Hepatocyte (in vitro differentiated cells): ENCODE measurements around the gene CHCT1. TPM values are rescaled to one million over a fixed set of nuclear protein-coding genes. Genes with fewer than 3 reads are reported as not detected.
"Not testable (repeated sequence)": the region's sequence is repeated elsewhere in the genome, so short reads cannot be mapped to it uniquely, and the experiment has no call there.

Experiments
- DNase-seq: peaks from one replicate; pipeline ENCODE4 v3.0.0-alpha.2; 2016; ENCODE audit warnings: low spot score
- H2AFZ ChIP-seq: fragments of 200-600 bp; sonication (generic); 2 replicates; pipeline ENCODE4 v1.6.0; 2016; ENCODE audit warnings: antibody characterized with exemption, mild to moderate bottlenecking
- H3K27ac ChIP-seq: fragments of 200-600 bp; sonication (generic); 2 replicates; pipeline ENCODE4 v1.5.1; 2016; ENCODE audit warnings: mild to moderate bottlenecking
- H3K27me3 ChIP-seq: fragments of 200-600 bp; sonication (generic); 2 replicates; pipeline ENCODE4 v1.6.1; 2016
- H3K36me3 ChIP-seq: fragments of 200-600 bp; sonication (generic); replicated peaks from 2 replicates; pipeline ENCODE4 v1.5.1; 2016; ENCODE audit warnings: low read depth; ENCODE audit not compliant: insufficient read depth
- H3K4me1 ChIP-seq: fragments of 200-600 bp; sonication (generic); 2 replicates; pipeline ENCODE4 v1.5.1; 2016; ENCODE audit warnings: mild to moderate bottlenecking, moderate library complexity; ENCODE audit not compliant: insufficient read depth
- H3K4me2 ChIP-seq: fragments of 200-600 bp; sonication (generic); 2 replicates; pipeline ENCODE4 v1.6.0; 2016
- H3K4me3 ChIP-seq: fragments of 200-600 bp; sonication (generic); 2 replicates; pipeline ENCODE4 v1.5.1; 2016; ENCODE audit warnings: mild to moderate bottlenecking
- H3K79me2 ChIP-seq: fragments of 200-600 bp; sonication (generic); 2 replicates; pipeline ENCODE4 v1.6.0; 2017; ENCODE audit warnings: mild to moderate bottlenecking
- H3K9me2 ChIP-seq: fragments of 200-600 bp; sonication (generic); replicated peaks from 2 replicates; pipeline ENCODE4 v1.6.0; 2017; ENCODE audit warnings: mild to moderate bottlenecking; ENCODE audit not compliant: insufficient read depth
- H3K9me3 ChIP-seq: fragments of 200-600 bp; sonication (generic); 2 replicates; pipeline ENCODE4 v1.5.1; 2016; ENCODE audit warnings: low read depth, mild to moderate bottlenecking
- H4K20me1 ChIP-seq: fragments of 200-600 bp; sonication (generic); 2 replicates; pipeline ENCODE4 v1.6.0; 2016; ENCODE audit warnings: mild to moderate bottlenecking; ENCODE audit not compliant: insufficient read depth, poor library complexity, severe bottlenecking
- EZH2 ChIP-seq: fragments of 200-600 bp; sonication (generic); IDR thresholded peaks from 2 replicates; pipeline ENCODE4 v1.6.1; 2016; ENCODE audit warnings: antibody characterized with exemption, mild to moderate bottlenecking, borderline replicate concordance
- EZH2phosphoT487 ChIP-seq: fragments of 200-600 bp; sonication (generic); IDR thresholded peaks from one replicate; pipeline ENCODE4 v1.6.1; 2018; ENCODE audit warnings: antibody characterized with exemption, mild to moderate bottlenecking, low read depth, moderate library complexity; ENCODE audit not compliant: unreplicated experiment, severe bottlenecking
- WGBS: methylation state at CpG from one replicate; pipeline ENCODE4 v1.1.6; 2016; ENCODE audit warnings: low lambda C conversion rate; ENCODE audit errors: missing lambda C conversion rate; 5-methylcytosine and 5-hydroxymethylcytosine counted together
- polyA plus RNA-seq: library from polyadenylated mRNA; unstranded; fragments of >200 nt; fragmentation: Nextera tagmentation; extraction: Ambion mirVana; gene quantifications from 2 replicates; pipeline ENCODE4 v1.2.1, GENCODE V29; 2016
- total RNA-seq: library from RNA; depleted of rRNA; stranded (reverse); fragments of >200 nt; gene quantifications from 2 replicates; pipeline ENCODE4 v1.2.3, GENCODE V29; 2014
- TF ChIP-seq, protein P1 (sequence below): fragments of 200-600 bp; sonication (generic); IDR thresholded peaks from 2 replicates; pipeline ENCODE4 v1.5.1; 2016; ENCODE audit warnings: antibody characterized with exemption, mild to moderate bottlenecking; ENCODE audit not compliant: poor library complexity

Gene CHCT1
- total RNA-seq, result not detected in 2 replicates
- not detected in 2 replicates for polyA plus RNA-seq

DNA sequence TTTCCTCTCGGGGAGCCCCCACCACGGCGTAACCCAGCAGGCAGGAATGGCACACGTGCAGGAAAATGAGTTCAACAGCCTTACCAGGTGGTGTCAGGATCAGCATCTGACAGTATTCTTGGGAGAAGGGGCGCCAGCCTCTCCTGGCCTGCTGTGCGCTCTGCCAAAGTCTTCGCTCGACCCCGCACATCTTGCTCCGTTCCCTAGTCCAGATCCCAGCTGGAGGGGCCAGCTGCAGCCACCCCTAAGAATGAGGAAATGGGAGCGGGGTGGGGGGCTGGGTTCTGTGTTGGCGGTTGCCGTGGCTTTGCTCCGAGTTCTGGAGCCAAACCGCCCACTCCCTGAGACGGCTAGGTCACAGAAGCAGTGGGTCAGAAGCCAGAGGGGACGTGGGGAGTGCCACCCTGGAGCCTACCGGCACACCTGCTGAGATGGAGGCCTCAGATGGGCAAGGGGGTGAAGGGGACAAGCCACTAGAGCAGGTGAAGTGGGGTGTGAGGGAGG is at the start of gene CHCT1:
CHCT1 (plus strand) TSS at position 328 of the 504 bp plus-strand sequence; CDS start at position 432, 104 bp downstream.
- no peak within 1 kb of the TSS for H3K27ac ChIP-seq
- peak within 1 kb of the TSS; percentile 94 for H3K4me2 ChIP-seq
- H3K36me3 ChIP-seq, result no peaks in the 10 kb centered on the region

DNA sequence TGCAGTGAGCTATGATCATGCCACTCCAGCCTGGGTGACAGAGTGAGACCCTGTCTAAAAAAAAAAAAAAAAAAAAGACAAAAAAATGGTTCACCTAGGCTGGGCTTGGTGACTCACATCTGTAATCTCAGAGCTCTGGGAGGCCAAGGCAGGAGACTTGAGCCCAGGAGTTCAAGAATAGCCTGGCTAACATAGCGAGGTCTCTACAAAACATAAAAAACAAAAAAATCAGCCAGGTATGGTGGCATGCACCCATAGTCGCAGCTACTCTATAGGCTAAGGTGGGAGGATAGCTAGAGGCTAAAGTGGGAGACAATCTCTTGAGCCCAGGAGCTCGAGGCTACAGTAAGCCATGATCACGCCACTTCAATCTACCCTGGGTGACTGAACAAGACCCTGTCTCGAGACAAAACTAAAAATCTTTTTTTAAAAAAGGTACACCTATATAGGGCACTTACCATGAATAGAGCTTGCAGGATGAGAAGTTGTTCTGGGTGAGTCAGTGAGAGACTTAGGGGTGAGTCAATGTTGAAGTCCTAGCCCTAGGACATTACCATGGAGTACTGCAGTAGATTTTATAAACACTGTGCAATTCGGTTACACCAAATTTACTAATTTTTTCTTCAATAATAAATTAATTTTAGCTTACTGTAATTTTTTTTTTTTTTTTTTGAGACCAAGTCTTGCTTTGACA is 49.4 kb upstream of the CHCT1 start:
- no peak for TF ChIP-seq EZH2
- TF ChIP-seq, protein P1, sequence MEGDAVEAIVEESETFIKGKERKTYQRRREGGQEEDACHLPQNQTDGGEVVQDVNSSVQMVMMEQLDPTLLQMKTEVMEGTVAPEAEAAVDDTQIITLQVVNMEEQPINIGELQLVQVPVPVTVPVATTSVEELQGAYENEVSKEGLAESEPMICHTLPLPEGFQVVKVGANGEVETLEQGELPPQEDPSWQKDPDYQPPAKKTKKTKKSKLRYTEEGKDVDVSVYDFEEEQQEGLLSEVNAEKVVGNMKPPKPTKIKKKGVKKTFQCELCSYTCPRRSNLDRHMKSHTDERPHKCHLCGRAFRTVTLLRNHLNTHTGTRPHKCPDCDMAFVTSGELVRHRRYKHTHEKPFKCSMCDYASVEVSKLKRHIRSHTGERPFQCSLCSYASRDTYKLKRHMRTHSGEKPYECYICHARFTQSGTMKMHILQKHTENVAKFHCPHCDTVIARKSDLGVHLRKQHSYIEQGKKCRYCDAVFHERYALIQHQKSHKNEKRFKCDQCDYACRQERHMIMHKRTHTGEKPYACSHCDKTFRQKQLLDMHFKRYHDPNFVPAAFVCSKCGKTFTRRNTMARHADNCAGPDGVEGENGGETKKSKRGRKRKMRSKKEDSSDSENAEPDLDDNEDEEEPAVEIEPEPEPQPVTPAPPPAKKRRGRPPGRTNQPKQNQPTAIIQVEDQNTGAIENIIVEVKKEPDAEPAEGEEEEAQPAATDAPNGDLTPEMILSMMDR, result no peak
- no peak for TF ChIP-seq EZH2phosphoT487
- Histone ChIP-seq H3K27ac (no peak overlapping the region), H3K9me3 (no peaks in the 10 kb centered on the region), H3K9me2 (no peaks in the 10 kb centered on the region), H2AFZ (no peak overlapping the region), H3K36me3 (no peaks in the 10 kb centered on the region), H3K27me3 (no peaks in the 10 kb centered on the region), H3K4me3 (no peak overlapping the region), H4K20me1 (peaks cover 10% of the 10 kb centered on the region), H3K4me2 (no peak overlapping the region), H3K79me2 (peaks cover 59% of the 10 kb centered on the region), H3K4me1 (no peaks in the 10 kb centered on the region)
- no peak for DNase-seq
- 94% methylated on average over 6 of the region's 6 CpGs for WGBS

More for the DNA sequence above, at the start of gene CHCT1:
- H3K9me3 ChIP-seq, result no peaks in the 10 kb centered on the region
- H4K20me1 ChIP-seq, result no peaks in the 10 kb centered on the region
- H3K27me3 ChIP-seq, result no peaks in the 10 kb centered on the region
- H2AFZ ChIP-seq, result peak within 1 kb of the TSS; percentile 85
- no peaks in the 10 kb centered on the region for H3K4me1 ChIP-seq
- peak within 1 kb of the TSS; percentile 43 for H3K4me3 ChIP-seq
- H3K9me2 ChIP-seq, result no peaks in the 10 kb centered on the region
- TF ChIP-seq, protein P1, result no peak
- TF ChIP-seq EZH2 (no peak), EZH2phosphoT487 (no peak)
- H3K79me2 ChIP-seq, result no peaks in the 10 kb centered on the region
- WGBS, result 73% methylated on average over 14 of the region's 18 CpGs
- DNase-seq, result no peak

DNA sequence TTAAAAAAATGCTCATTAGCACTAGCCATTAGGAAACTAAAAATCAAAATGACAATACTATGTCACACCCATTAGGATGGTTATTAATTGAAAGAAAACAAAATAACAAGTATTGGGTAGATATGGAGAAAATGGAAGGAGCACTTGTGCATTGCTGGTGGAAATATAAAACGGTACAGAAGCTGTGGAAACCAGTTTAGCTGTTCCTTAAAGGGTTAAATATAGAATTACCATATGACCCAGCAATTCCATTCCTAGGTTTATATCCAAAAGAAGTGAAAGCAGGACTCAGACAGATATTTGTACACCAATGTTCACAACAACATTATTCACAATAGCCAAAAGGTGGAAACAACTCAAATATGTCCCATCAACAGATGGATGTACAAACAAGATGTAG is 44.1 kb upstream of the CHCT1 start:
- not testable (repeated sequence) for H3K4me3 ChIP-seq, H3K9me2 ChIP-seq, H3K4me2 ChIP-seq, H2AFZ ChIP-seq, H3K27ac ChIP-seq, H3K4me1 ChIP-seq, DNase-seq, H3K27me3 ChIP-seq, H3K9me3 ChIP-seq, H3K36me3 ChIP-seq, H4K20me1 ChIP-seq
- peaks cover 63% of the 10 kb centered on the region for H3K79me2 ChIP-seq
- 89% methylated on average over 1 of the region's 1 CpG for WGBS

DNA sequence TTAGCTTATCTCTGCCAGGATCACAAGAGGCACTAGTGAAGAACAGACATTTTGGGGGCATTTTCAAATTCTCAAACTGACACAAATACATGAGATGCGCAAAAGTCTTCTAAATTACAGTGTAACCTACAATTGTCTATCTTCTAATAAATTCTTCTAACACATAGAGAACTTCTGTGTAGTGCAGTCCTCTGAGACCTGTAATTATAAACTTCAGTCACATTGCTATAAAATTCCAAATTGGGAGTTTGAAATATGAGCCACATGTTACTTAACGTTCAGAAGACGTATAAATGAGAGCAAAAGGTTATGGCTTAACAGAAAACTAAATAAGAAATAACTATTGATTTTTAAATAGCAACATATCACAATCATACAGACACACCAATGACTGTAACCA is 42.8 kb upstream of the CHCT1 start:
- H2AFZ ChIP-seq, H3K9me2 ChIP-seq, DNase-seq, H3K27ac ChIP-seq, H3K4me1 ChIP-seq, H3K27me3 ChIP-seq, H3K9me3 ChIP-seq, H3K36me3 ChIP-seq, H3K4me2 ChIP-seq, H3K4me3 ChIP-seq: not testable (repeated sequence)
- peaks cover 18% of the 10 kb centered on the region for H4K20me1 ChIP-seq
- WGBS, result 55% methylated on average over 2 of the region's 3 CpGs
- peaks cover 70% of the 10 kb centered on the region for H3K79me2 ChIP-seq
